Astrocyte of the spinal cord (primary cell): ENCODE measurements around the gene SV2C.
"Not testable (repeated sequence)": the region's sequence is repeated elsewhere in the genome, so short reads cannot be mapped to it uniquely, and the experiment has no call there.

ENCODE experiments used
- DNase-seq: peaks from one replicate; pipeline ENCODE4 v3.0.0; 2011; ENCODE audit warnings: low read depth, low spot score
- H3K4me3 ChIP-seq: 2 replicates; pipeline ENCODE4 v1.5.1; 2011; ENCODE audit warnings: low read depth, mild to moderate bottlenecking, low read length, moderate library complexity
- CTCF ChIP-seq: IDR thresholded peaks from 2 replicates; pipeline ENCODE4 v1.5.1; 2012; ENCODE audit warnings: low read depth, mild to moderate bottlenecking, low read length, inconsistent platforms
- in situ Hi-C: cut with HindIII; loops from 2 replicates; pipeline ENCODE4 v1.10.0; 2017; ENCODE audit warnings: low sequenced_read_pairs

Gene SV2C

GRCh38 chr5:76312783-76313182, 229.6 kb downstream of the SV2C start:
- no peak overlapping the region for H3K4me3 ChIP-seq
- no peak for TF ChIP-seq CTCF
- in situ Hi-C loops: no loop called here
- no peak for DNase-seq

- no peak for TF ChIP-seq CTCF
- no peak overlapping the region for H3K4me3 ChIP-seq
- no peak for DNase-seq
- in situ Hi-C loops: no loop called here
These were observed 231.5 kb downstream of the SV2C start for GRCh38 chr5:76314643-76315042.

- in situ Hi-C loops: no loop called here
- DNase-seq: no peak
- H3K4me3 ChIP-seq: no peak overlapping the region
- TF ChIP-seq CTCF: no peak
These were observed 236.5 kb downstream of the SV2C start for GRCh38 chr5:76319673-76320072.

- DNase-seq, H3K4me3 ChIP-seq, in situ Hi-C loops: not testable (repeated sequence)
These were observed 240.3 kb downstream of the SV2C start for GRCh38 chr5:76323494-76323893.

GRCh38 chr5:76325326-76325725, 242.1 kb downstream of the SV2C start:
- H3K4me3 ChIP-seq: no peak overlapping the region
- no peak for TF ChIP-seq CTCF
- in situ Hi-C loops: no loop called here
- no peak for DNase-seq

- in situ Hi-C loops: no loop called here
- DNase-seq: no peak
- H3K4me3 ChIP-seq: no peak overlapping the region
- TF ChIP-seq CTCF: no peak
These were observed 242.8 kb downstream of the SV2C start for GRCh38 chr5:76325876-76326491.

- H3K4me3 ChIP-seq: no peak overlapping the region
- in situ Hi-C loops: no loop called here
- no peak for TF ChIP-seq CTCF
- DNase-seq: no peak
These were observed 243.6 kb downstream of the SV2C start for GRCh38 chr5:76326577-76327302.
